ENCODE measurements around the gene TRAPPC12.

Gene TRAPPC12

GRCh38 chr2:3408781-3409180, 29.3 kb downstream of the TRAPPC12 start:
- no peak for DNase-seq (ENCODE audit: low read depth)

- no peak for DNase-seq (ENCODE audit: low read depth)
Observed at GRCh38 chr2:3409627-3410170, 30.2 kb downstream of the TRAPPC12 start.

- DNase-seq (ENCODE audit: low read depth) = no peak
Observed at GRCh38 chr2:3411103-3411502, 31.6 kb downstream of the TRAPPC12 start.

- DNase-seq (ENCODE audit: low read depth) = no peak
Observed at GRCh38 chr2:3413697-3414096, 34.2 kb downstream of the TRAPPC12 start.

GRCh38 chr2:3414133-3414860, 34.8 kb downstream of the TRAPPC12 start:
- DNase-seq (ENCODE audit: low read depth) = no peak

GRCh38 chr2:3418766-3419404, 39.4 kb downstream of the TRAPPC12 start:
- DNase-seq (ENCODE audit: low read depth) = no peak

- DNase-seq (ENCODE audit: low read depth) = no peak
Observed at GRCh38 chr2:3420076-3420768, 40.7 kb downstream of the TRAPPC12 start.

- DNase-seq (ENCODE audit: low read depth) = no peak
Observed at GRCh38 chr2:3420769-3421397, 41.4 kb downstream of the TRAPPC12 start.

- DNase-seq (ENCODE audit: low read depth) = no peak
Observed at GRCh38 chr2:3421580-3421979, 42.1 kb downstream of the TRAPPC12 start.

GRCh38 chr2:3422161-3422779, 42.8 kb downstream of the TRAPPC12 start:
- no peak for DNase-seq (ENCODE audit: low read depth)

GRCh38 chr2:3423492-3424170, 44.1 kb downstream of the TRAPPC12 start:
- no peak for DNase-seq (ENCODE audit: low read depth)

- no peak for DNase-seq (ENCODE audit: low read depth)
Observed at GRCh38 chr2:3424171-3424795, 44.8 kb downstream of the TRAPPC12 start.

GRCh38 chr2:3426615-3427014, 47.1 kb downstream of the TRAPPC12 start:
- DNase-seq (ENCODE audit: low read depth) = no peak

GRCh38 chr2:3427272-3427671, 47.8 kb downstream of the TRAPPC12 start:
- DNase-seq (ENCODE audit: low read depth) = no peak

- no peak for DNase-seq (ENCODE audit: low read depth)
Observed at GRCh38 chr2:3428577-3428976, 49.1 kb downstream of the TRAPPC12 start.

- no peak for DNase-seq (ENCODE audit: low read depth)
Observed at GRCh38 chr2:3429066-3429610, 49.6 kb downstream of the TRAPPC12 start.

- DNase-seq (ENCODE audit: low read depth) = no peak
Observed at GRCh38 chr2:3430172-3430571, 50.7 kb downstream of the TRAPPC12 start.

- DNase-seq (ENCODE audit: low read depth) = no peak
Observed at GRCh38 chr2:3430740-3431490, 51.4 kb downstream of the TRAPPC12 start.

- DNase-seq (ENCODE audit: low read depth) = no peak
Observed at GRCh38 chr2:3432067-3432466, 52.6 kb downstream of the TRAPPC12 start.
